T-helper 1 cell treated with Interleukin-12 subunit alpha and Interleukin-12 subunit beta and Interleukin-4 antibody, amounts not matched to agents 30 μg/mL and 1 μg/mL, for 36 hours (primary cell): Measurements from ENCODE around the gene PPP3CA.
A peak's percentile ranks its signal among the peaks of the same experiment; 100 is the strongest.

ENCODE experiments used
- H3K27ac Mint-ChIP-seq: one replicate; pipeline ENCODE4 v1.8.0; 2021; ENCODE audit warnings: mild to moderate bottlenecking, mixed read lengths
- H3K27me3 Mint-ChIP-seq: one replicate; pipeline ENCODE4 v1.8.0; 2021; ENCODE audit warnings: low read depth, mixed read lengths
- H3K36me3 Mint-ChIP-seq: one replicate; pipeline ENCODE4 v1.8.0; 2021; ENCODE audit warnings: low read depth, mixed read lengths
- H3K4me1 Mint-ChIP-seq: one replicate; pipeline ENCODE4 v1.8.0; 2021; ENCODE audit warnings: low read depth, mixed read lengths
- H3K4me3 Mint-ChIP-seq: one replicate; pipeline ENCODE4 v1.8.0; 2021; ENCODE audit warnings: mild to moderate bottlenecking, moderate library complexity, mixed read lengths
- H3K9me3 Mint-ChIP-seq: one replicate; pipeline ENCODE4 v1.8.0; 2021; ENCODE audit warnings: mixed read lengths

The PPP3CA gene

GRCh38 chr4:101211146-101211553, 136.2 kb downstream of the PPP3CA start:
- H3K4me1 Mint-ChIP-seq: peaks cover 15% of the 10 kb centered on the region
- no peaks in the 10 kb centered on the region for H3K9me3 Mint-ChIP-seq
- no peak overlapping the region for H3K4me3 Mint-ChIP-seq
- H3K27me3 Mint-ChIP-seq: no peaks in the 10 kb centered on the region
- H3K27ac Mint-ChIP-seq: no peak overlapping the region
- H3K36me3 Mint-ChIP-seq: peaks cover 2% of the 10 kb centered on the region

GRCh38 chr4:101210331-101210730, 137.0 kb downstream of the PPP3CA start:
- Mint-ChIP-seq H3K4me1 (peaks cover 23% of the 10 kb centered on the region), H3K36me3 (peaks cover 4% of the 10 kb centered on the region), H3K27me3 (no peaks in the 10 kb centered on the region), H3K9me3 (no peaks in the 10 kb centered on the region), H3K27ac (no peak overlapping the region), H3K4me3 (no peak overlapping the region)

GRCh38 chr4:101208171-101208570, 139.2 kb downstream of the PPP3CA start:
- Mint-ChIP-seq H3K36me3 (peaks cover 4% of the 10 kb centered on the region), H3K9me3 (no peaks in the 10 kb centered on the region), H3K27ac (no peak overlapping the region), H3K4me1 (peaks cover 23% of the 10 kb centered on the region), H3K27me3 (no peaks in the 10 kb centered on the region), H3K4me3 (no peak overlapping the region)

- peak overlapping the region; percentile 63 for H3K27ac Mint-ChIP-seq
- H3K9me3 Mint-ChIP-seq: no peaks in the 10 kb centered on the region
- H3K4me3 Mint-ChIP-seq: peak overlapping the region; percentile 23
- H3K27me3 Mint-ChIP-seq: no peaks in the 10 kb centered on the region
- peaks cover 22% of the 10 kb centered on the region for H3K4me1 Mint-ChIP-seq
- peaks cover 2% of the 10 kb centered on the region for H3K36me3 Mint-ChIP-seq
Measured at GRCh38 chr4:101205916-101206315, 141.4 kb downstream of the PPP3CA start.

GRCh38 chr4:101201421-101201820, 145.9 kb downstream of the PPP3CA start:
- Mint-ChIP-seq H3K27ac (no peak overlapping the region), H3K9me3 (no peaks in the 10 kb centered on the region), H3K36me3 (peaks cover 2% of the 10 kb centered on the region), H3K27me3 (peaks cover 11% of the 10 kb centered on the region), H3K4me3 (no peak overlapping the region), H3K4me1 (peaks cover 28% of the 10 kb centered on the region)

GRCh38 chr4:101200561-101200960, 146.8 kb downstream of the PPP3CA start:
- H3K27me3 Mint-ChIP-seq: peaks cover 11% of the 10 kb centered on the region
- no peaks in the 10 kb centered on the region for H3K9me3 Mint-ChIP-seq
- H3K36me3 Mint-ChIP-seq: peaks cover 7% of the 10 kb centered on the region
- H3K4me3 Mint-ChIP-seq: no peak overlapping the region
- H3K4me1 Mint-ChIP-seq: peaks cover 20% of the 10 kb centered on the region
- no peak overlapping the region for H3K27ac Mint-ChIP-seq

GRCh38 chr4:101199507-101200285, 147.6 kb downstream of the PPP3CA start:
- no peaks in the 10 kb centered on the region for H3K9me3 Mint-ChIP-seq
- H3K27ac Mint-ChIP-seq: no peak overlapping the region
- peaks cover 16% of the 10 kb centered on the region for H3K4me1 Mint-ChIP-seq
- H3K4me3 Mint-ChIP-seq: no peak overlapping the region
- peaks cover 11% of the 10 kb centered on the region for H3K27me3 Mint-ChIP-seq
- peaks cover 6% of the 10 kb centered on the region for H3K36me3 Mint-ChIP-seq

- H3K4me1 Mint-ChIP-seq: peaks cover 14% of the 10 kb centered on the region
Measured at GRCh38 chr4:101198682-101199339, 148.5 kb downstream of the PPP3CA start.

GRCh38 chr4:101197350-101197749, 150.0 kb downstream of the PPP3CA start:
- peaks cover 9% of the 10 kb centered on the region for H3K36me3 Mint-ChIP-seq
- H3K4me1 Mint-ChIP-seq: peaks cover 17% of the 10 kb centered on the region
- peaks cover 11% of the 10 kb centered on the region for H3K27me3 Mint-ChIP-seq
- no peak overlapping the region for H3K4me3 Mint-ChIP-seq
- no peaks in the 10 kb centered on the region for H3K9me3 Mint-ChIP-seq
- H3K27ac Mint-ChIP-seq: no peak overlapping the region

More at GRCh38 chr4:101198682-101199339, 148.5 kb downstream of the PPP3CA start:
- Mint-ChIP-seq H3K36me3 (peaks cover 6% of the 10 kb centered on the region), H3K4me3 (no peak overlapping the region), H3K9me3 (no peaks in the 10 kb centered on the region), H3K27ac (no peak overlapping the region), H3K27me3 (peaks cover 11% of the 10 kb centered on the region)

GRCh38 chr4:101192244-101192643, 155.1 kb downstream of the PPP3CA start:
- Mint-ChIP-seq H3K36me3 (peaks cover 9% of the 10 kb centered on the region), H3K27me3 (no peaks in the 10 kb centered on the region), H3K27ac (no peak overlapping the region), H3K9me3 (no peaks in the 10 kb centered on the region), H3K4me3 (no peak overlapping the region), H3K4me1 (peaks cover 12% of the 10 kb centered on the region)

- Mint-ChIP-seq H3K27me3 (no peaks in the 10 kb centered on the region), H3K4me1 (peaks cover 10% of the 10 kb centered on the region), H3K27ac (no peak overlapping the region), H3K9me3 (no peaks in the 10 kb centered on the region), H3K36me3 (peaks cover 9% of the 10 kb centered on the region), H3K4me3 (no peak overlapping the region)
Measured at GRCh38 chr4:101191302-101192098, 155.8 kb downstream of the PPP3CA start.

- Mint-ChIP-seq H3K27me3 (no peaks in the 10 kb centered on the region), H3K4me1 (peaks cover 10% of the 10 kb centered on the region), H3K36me3 (peaks cover 5% of the 10 kb centered on the region), H3K27ac (no peak overlapping the region), H3K4me3 (no peak overlapping the region), H3K9me3 (no peaks in the 10 kb centered on the region)
Measured at GRCh38 chr4:101190751-101191150, 156.6 kb downstream of the PPP3CA start.

- Mint-ChIP-seq H3K27ac (no peak overlapping the region), H3K27me3 (no peaks in the 10 kb centered on the region), H3K36me3 (peaks cover 3% of the 10 kb centered on the region), H3K4me1 (peaks cover 10% of the 10 kb centered on the region), H3K9me3 (no peaks in the 10 kb centered on the region), H3K4me3 (no peak overlapping the region)
Measured at GRCh38 chr4:101188906-101189305, 158.4 kb downstream of the PPP3CA start.

- Mint-ChIP-seq H3K4me3 (no peak overlapping the region), H3K36me3 (peaks cover 5% of the 10 kb centered on the region), H3K27me3 (no peaks in the 10 kb centered on the region), H3K9me3 (no peaks in the 10 kb centered on the region), H3K27ac (no peak overlapping the region), H3K4me1 (peaks cover 14% of the 10 kb centered on the region)
Measured at GRCh38 chr4:101187841-101188240, 159.5 kb downstream of the PPP3CA start.
